GM10248 (cell line): ENCODE data around the gene CAPN9.

Source experiments
- CTCF ChIA-PET: fragments of 300-600 bp; sonication (Branson Sonifier 250); formaldehyde crosslinking; extraction: SDS; loops from one replicate; lab custom pipeline; 2021; ENCODE audit warnings: antibody characterized with exemption; lab: Yijun Ruan, JAX
- POLR2A ChIA-PET: fragments of 350-650 bp; sonication (Branson Sonifier 250); formaldehyde crosslinking; extraction: SDS; loops from one replicate; lab custom pipeline; 2020; ENCODE audit warnings: antibody characterized with exemption; lab: Yijun Ruan, JAX
- DNase-seq: peaks from one replicate; pipeline ENCODE4 v3.0.0; 2012; ENCODE audit errors: extremely low spot score
- TF ChIP-seq, protein P1 (sequence below): IDR thresholded peaks from 2 replicates; pipeline ENCODE4 v1.5.1; 2012; ENCODE audit warnings: mild to moderate bottlenecking, low read depth; ENCODE audit errors: extremely low read depth, missing control alignments, control extremely low read depth

CAPN9 gene

DNA sequence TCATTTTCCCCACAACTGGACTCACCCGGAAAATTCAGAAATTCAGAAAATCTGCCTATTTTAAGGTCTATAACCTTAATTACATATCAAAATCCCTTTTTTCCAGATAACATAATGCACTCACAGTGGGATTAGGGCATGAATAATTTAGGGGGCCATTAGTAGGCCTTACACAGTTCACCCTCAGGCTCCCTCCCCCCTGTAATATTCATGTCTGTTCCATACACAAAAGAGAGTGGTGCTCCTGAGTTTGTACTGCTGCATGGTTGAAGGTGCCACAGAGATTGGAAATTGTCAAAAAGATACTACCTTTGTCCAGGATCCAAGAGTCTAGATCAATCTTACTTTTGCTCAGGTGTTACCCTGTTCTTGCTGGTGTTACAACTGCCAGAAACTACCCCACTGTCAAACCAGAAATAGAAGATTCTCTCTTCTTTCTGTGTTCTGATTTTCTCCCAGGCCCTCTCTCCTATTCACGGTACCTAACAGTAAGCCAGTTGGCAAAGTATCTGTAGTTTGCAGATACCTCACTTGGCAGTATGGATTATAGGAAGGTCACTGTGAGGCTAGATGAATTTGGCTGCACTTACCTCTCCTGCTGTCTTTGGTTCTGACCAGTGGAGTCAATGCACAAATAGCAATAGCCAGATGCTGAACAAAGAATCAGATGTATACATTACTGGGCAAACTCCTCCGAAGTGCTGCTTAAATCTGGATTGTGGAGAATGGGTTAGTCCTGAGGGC lies 67.9 kb downstream of the CAPN9 start:
- DNase-seq: no peak
- ChIA-PET POLR2A (no interaction called here), CTCF (no interaction called here)
- TF ChIP-seq, protein P1, sequence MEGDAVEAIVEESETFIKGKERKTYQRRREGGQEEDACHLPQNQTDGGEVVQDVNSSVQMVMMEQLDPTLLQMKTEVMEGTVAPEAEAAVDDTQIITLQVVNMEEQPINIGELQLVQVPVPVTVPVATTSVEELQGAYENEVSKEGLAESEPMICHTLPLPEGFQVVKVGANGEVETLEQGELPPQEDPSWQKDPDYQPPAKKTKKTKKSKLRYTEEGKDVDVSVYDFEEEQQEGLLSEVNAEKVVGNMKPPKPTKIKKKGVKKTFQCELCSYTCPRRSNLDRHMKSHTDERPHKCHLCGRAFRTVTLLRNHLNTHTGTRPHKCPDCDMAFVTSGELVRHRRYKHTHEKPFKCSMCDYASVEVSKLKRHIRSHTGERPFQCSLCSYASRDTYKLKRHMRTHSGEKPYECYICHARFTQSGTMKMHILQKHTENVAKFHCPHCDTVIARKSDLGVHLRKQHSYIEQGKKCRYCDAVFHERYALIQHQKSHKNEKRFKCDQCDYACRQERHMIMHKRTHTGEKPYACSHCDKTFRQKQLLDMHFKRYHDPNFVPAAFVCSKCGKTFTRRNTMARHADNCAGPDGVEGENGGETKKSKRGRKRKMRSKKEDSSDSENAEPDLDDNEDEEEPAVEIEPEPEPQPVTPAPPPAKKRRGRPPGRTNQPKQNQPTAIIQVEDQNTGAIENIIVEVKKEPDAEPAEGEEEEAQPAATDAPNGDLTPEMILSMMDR: no peak

DNA sequence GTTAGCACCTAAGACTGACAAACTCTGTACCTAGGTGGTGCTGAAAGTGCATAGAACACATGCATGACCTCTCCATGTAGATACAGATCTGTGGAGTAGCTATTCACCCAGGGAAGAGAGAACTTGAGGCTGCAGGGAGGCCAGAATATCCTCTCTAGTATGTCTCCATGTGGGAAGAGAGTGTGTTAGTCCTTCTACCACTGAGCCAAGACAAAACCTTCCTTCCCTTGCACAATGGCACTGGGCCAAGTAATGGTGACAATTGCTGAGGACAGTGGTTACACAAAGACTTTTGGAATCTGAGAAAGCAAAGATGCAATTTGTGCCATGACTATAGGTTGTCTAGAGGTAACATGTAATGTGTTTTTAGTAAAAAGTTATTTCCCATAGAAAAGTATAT lies 68.8 kb downstream of the CAPN9 start:
- POLR2A ChIA-PET: no interaction called here
- TF ChIP-seq, protein P1: no peak
- CTCF ChIA-PET: no interaction called here
- no peak for DNase-seq

DNA sequence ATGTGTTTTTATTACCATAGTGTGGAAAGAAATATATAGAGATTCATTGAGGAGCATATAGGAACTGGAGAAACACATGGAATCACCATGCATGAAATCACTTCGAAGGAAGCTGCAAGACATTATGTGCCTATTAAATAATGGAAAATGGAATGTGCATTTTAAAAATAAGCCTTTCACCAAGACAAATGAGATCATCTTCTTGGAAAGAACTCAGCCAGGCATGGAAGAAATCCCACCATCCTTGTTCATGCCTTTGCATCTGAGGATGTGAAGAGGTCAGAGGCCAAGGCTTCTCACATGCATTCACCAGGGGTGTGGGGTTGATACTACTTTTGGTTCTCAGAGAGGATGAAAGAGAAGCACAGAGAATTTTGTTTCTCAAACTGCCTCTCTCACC lies 71.2 kb downstream of the CAPN9 start:
- CTCF ChIA-PET: no interaction called here
- TF ChIP-seq, protein P1: no peak
- POLR2A ChIA-PET: no interaction called here
- DNase-seq: no peak

DNA sequence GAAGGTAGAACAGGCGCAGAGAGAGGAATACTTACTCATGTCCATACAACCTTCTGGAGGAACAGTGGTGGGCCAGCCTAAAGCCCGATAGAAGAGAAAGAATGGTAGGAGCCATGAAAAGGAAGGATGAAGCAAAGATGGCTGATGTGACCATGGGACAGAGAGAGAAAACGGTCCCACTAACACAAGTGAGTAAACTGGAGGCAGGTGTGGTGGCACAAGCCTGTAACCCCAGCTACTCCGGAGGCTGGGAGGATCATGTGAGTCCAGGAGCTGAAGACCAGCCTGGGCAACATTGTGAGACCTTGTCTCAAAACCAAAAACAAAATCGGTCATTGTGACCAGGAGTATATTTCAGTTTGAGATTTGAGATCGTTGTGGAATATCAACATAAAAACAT lies 71.7 kb downstream of the CAPN9 start:
- POLR2A ChIA-PET: no interaction called here
- DNase-seq: no peak
- CTCF ChIA-PET: no interaction called here
- TF ChIP-seq, protein P1: no peak

DNA sequence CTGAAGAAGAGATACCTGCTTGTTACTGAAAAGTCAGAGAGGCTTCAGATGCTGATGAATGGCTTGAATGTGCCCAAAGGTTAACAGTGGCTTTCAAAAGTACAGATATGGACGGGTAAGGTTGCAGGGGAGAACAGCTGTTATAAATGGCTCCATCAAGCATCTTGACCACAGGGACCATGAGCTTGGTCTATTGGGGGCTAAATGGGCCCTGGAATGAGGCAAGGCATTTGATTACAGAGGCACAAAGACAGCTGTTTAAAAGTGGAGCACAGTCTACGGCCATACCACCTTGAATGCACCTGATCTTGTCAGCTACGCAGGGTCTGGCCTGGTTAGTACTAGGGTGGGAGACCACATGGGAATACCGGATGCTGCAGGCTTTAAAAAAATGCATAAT lies 72.8 kb downstream of the CAPN9 start:
- POLR2A ChIA-PET: no interaction called here
- no peak for DNase-seq
- CTCF ChIA-PET: interaction anchor here (1.5 to 1.6 kb wide), 2 partner anchors 9 to 16 kb away, joined by 3 to 7 read pairs; no protein-coding TSS in a partner anchor
- TF ChIP-seq, protein P1: no peak

DNA sequence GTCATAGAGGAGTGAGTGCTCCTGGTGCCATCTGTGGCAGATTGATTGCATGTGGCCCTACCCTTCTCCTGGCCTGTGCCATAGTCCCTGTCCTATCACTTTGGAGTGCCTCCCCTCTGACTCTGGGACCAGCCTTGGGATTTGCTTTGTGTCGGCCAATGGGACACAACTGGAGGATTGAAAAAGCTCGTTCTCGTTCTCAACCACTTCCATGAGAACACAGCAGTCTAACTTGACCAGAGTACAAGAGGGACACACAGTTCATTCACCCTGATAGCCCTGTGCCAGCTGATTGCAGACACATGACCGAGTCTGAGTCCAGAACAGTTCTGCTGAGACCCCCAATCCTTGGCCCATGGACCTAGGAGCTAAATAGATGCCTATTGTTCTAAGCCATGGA lies 73.4 kb downstream of the CAPN9 start:
- ChIA-PET CTCF (interaction anchor here (1.5 to 1.6 kb wide), 3 partner anchors 8 to 23 kb away, joined by 3 to 7 read pairs (median 4); no protein-coding TSS in a partner anchor), POLR2A (no interaction called here)
- DNase-seq: no peak
- TF ChIP-seq, protein P1: no peak
